B cell (primary cell): ENCODE data around the gene RGS9BP. TPM values are rescaled to one million over a fixed set of nuclear protein-coding genes. Genes with fewer than 3 reads are reported as not detected.
"Not testable (repeated sequence)": the region's sequence is repeated elsewhere in the genome, so short reads cannot be mapped to it uniquely, and the experiment has no call there.

ENCODE experiments used
- ATAC-seq: fragments of 200-7000 bp; cut with Tn5 transposase; one replicate; pipeline ENCODE4 v1.10.0; 2021; ENCODE audit warnings: low read depth, mild to moderate bottlenecking, moderate number of reproducible peaks, moderate library complexity
- CTCF ChIA-PET: fragments of 350-600 bp; sonication (Branson Sonifier 250); formaldehyde crosslinking; loops from one replicate; lab custom pipeline; 2021; ENCODE audit warnings: antibody characterized with exemption, inconsistent platforms; lab: Charles Lee
- POLR2A ChIA-PET: fragments of 350-600 bp; sonication (Branson Sonifier 250); formaldehyde crosslinking; loops from one replicate; lab custom pipeline; 2021; ENCODE audit warnings: antibody characterized with exemption; lab: Charles Lee
- DNase-seq: peaks from one replicate; pipeline ENCODE4 v3.0.0; 2013
- H2AFZ ChIP-seq: 2 replicates; pipeline ENCODE4 v1.6.1; 2012; ENCODE audit warnings: mild to moderate bottlenecking, low read depth, low read length; ENCODE audit not compliant: insufficient read depth, poor library complexity, severe bottlenecking
- H3K27ac ChIP-seq, 2 donors: 1 replicate in 1 of 2; 2 replicates in 1 of 2; pipeline ENCODE4 v1.5.1; 2012 to 2013; ENCODE audit warnings: low read length in 2 of 2, mild to moderate bottlenecking in 2 of 2, moderate library complexity in 1 of 2
- H3K27me3 ChIP-seq, 4 experiments: fragments of 200-600 bp in 1 of 4; sonication (generic) in 1 of 4; replicated peaks in 1 of 4; 1 replicate in 2 of 4; 2 replicates in 2 of 4; pipeline versions ENCODE4 v1.6.1 to v1.7.0; 2013 to 2016; ENCODE audit warnings: low read length in 3 of 4, mild to moderate bottlenecking in 2 of 4, mixed read lengths in 1 of 4, moderate library complexity in 1 of 4; ENCODE audit not compliant: insufficient read depth in 4 of 4, control insufficient read depth in 3 of 4; ENCODE audit errors: control extremely low read depth in 1 of 4
- H3K36me3 ChIP-seq, 2 experiments: replicated peaks in 1 of 2; 1 replicate in 1 of 2; 2 replicates in 1 of 2; pipeline versions ENCODE4 v1.6.1 to v1.7.1; 2013; ENCODE audit warnings: low read length in 1 of 2; ENCODE audit not compliant: insufficient read depth in 2 of 2, control insufficient read depth in 1 of 2; ENCODE audit errors: control extremely low read depth in 1 of 2, extremely low read depth in 1 of 2
- H3K4me1 ChIP-seq, 2 donors: fragments of 200-600 bp in 1 of 2; sonication (generic) in 1 of 2; 1 replicate in 1 of 2; 2 replicates in 1 of 2; pipeline versions ENCODE4 v1.5.1 to v1.6.1; 2013 to 2017; ENCODE audit warnings: low read length in 2 of 2; ENCODE audit not compliant: control insufficient read depth in 2 of 2, insufficient read depth in 2 of 2
- H3K4me2 ChIP-seq: replicated peaks from 2 replicates; pipeline ENCODE3; 2012; ENCODE audit warnings: mild to moderate bottlenecking, low read depth, low read length; ENCODE audit not compliant: poor library complexity, severe bottlenecking
- H3K4me3 ChIP-seq, 5 experiments: fragments of 200-600 bp in 1 of 5; sonication (generic) in 1 of 5; 1 replicate in 3 of 5; 2 replicates in 2 of 5; pipeline versions ENCODE4 v1.5.1 to v1.7.0; 2011 to 2016; ENCODE audit warnings: low read length in 4 of 5, mild to moderate bottlenecking in 4 of 5, low read depth in 2 of 5, control low read depth in 1 of 5, moderate library complexity in 1 of 5; ENCODE audit not compliant: insufficient read depth in 1 of 5; ENCODE audit errors: control extremely low read depth in 1 of 5, extremely low read depth in 1 of 5
- H3K79me2 ChIP-seq: fragments of 200-600 bp; sonication (generic); one replicate; pipeline ENCODE4 v1.6.0; 2016; ENCODE audit warnings: low read length; ENCODE audit not compliant: control insufficient read depth, insufficient read depth
- H3K9ac ChIP-seq: fragments of 200-600 bp; sonication (generic); 2 replicates; pipeline ENCODE4 v1.6.1; 2017; ENCODE audit warnings: mild to moderate bottlenecking, low read length, moderate library complexity
- H3K9me3 ChIP-seq, 3 donors: one replicate each; pipeline versions ENCODE4 v1.6.1 to v1.7.1; 2013; ENCODE audit warnings: low read length in 2 of 3; ENCODE audit not compliant: control insufficient read depth in 2 of 3, insufficient read depth in 1 of 3; ENCODE audit errors: control extremely low read depth in 1 of 3
- H4K20me1 ChIP-seq: 2 replicates; pipeline ENCODE4 v1.6.0; 2012; ENCODE audit warnings: mild to moderate bottlenecking, low read length; ENCODE audit not compliant: insufficient read depth, control insufficient read depth, poor library complexity, severe bottlenecking
- H3K27ac Mint-ChIP-seq: one replicate; pipeline ENCODE4 v1.8.0; 2021; ENCODE audit warnings: mixed read lengths
- H3K27me3 Mint-ChIP-seq: one replicate; pipeline ENCODE4 v1.8.0; 2021; ENCODE audit warnings: mixed read lengths
- H3K4me1 Mint-ChIP-seq: one replicate; pipeline ENCODE4 v1.8.0; 2021; ENCODE audit warnings: mixed read lengths
- H3K4me3 Mint-ChIP-seq: one replicate; pipeline ENCODE4 v1.8.0; 2021; ENCODE audit warnings: mixed read lengths
- H3K9me3 Mint-ChIP-seq: one replicate; pipeline ENCODE4 v1.8.0; 2022; ENCODE audit warnings: mixed read lengths; ENCODE audit not compliant: insufficient read depth
- CTCF ChIP-seq: fragments of 200-600 bp; IDR thresholded peaks from one replicate; pipeline ENCODE4 v1.8.0; 2022; ENCODE audit warnings: antibody characterized with exemption, mild to moderate bottlenecking
- EZH2 ChIP-seq: IDR thresholded peaks from 2 replicates; pipeline ENCODE4 v1.6.1; 2012; ENCODE audit warnings: borderline replicate concordance, low read depth, mild to moderate bottlenecking, moderate library complexity, low read length; ENCODE audit not compliant: insufficient read depth, poor library complexity, severe bottlenecking
- WGBS: methylation state at CpG from one replicate; pipeline ENCODE4 v1.1.5; 2013; ENCODE audit warnings: missing lambda C conversion rate; ENCODE audit not compliant: insufficient coverage; 5-methylcytosine and 5-hydroxymethylcytosine counted together
- intact Hi-C: fragments of 100-400 bp; cut with micrococcal nuclease; formaldehyde crosslinking; loops from one replicate; pipeline ENCODE4 v1.10.0; 2022
- polyA plus RNA-seq: library from polyadenylated mRNA; depleted of rRNA; stranded (reverse); fragments of >200 nt; gene quantifications from 2 replicates; pipeline ENCODE4 v1.2.3, GENCODE V29; 2012
- total RNA-seq, 2 donors: library from RNA; stranded (reverse); fragments of 120-200 nt in 1 of 2; gene quantifications; 1 replicate in 1 of 2; 2 replicates in 1 of 2; pipeline versions ENCODE4 v1.2.3 to v1.2.4, GENCODE V29; 2013 to 2022

RGS9BP gene
- total and polyA plus RNA-seq, 2 donors (not counting 1 experiment from before 2014, with no cell fraction given): 0.03 to 0.25 TPM

- ATAC-seq: no peak
- Mint-ChIP-seq H3K4me1 (peaks cover 5% of the 10 kb centered on the region), H3K27ac (no peak overlapping the region), H3K27me3 (no peaks in the 10 kb centered on the region), H3K9me3 (no peaks in the 10 kb centered on the region), H3K4me3 (no peak overlapping the region)
- CTCF ChIA-PET: no interaction called here
- no peak for DNase-seq
- Histone ChIP-seq H3K4me1 (no peaks in the 10 kb centered on the region), H3K9me3 (peaks cover 2 to 38% (median 14%) of the 10 kb centered on the region in 3 donors), H3K4me3 (no peak overlapping the region), H3K27me3 (no peaks in the 10 kb centered on the region), H2AFZ (no peak overlapping the region), H3K79me2 (peaks cover 41% of the 10 kb centered on the region), H3K9ac (no peak overlapping the region), H3K4me2 (no peak overlapping the region), H4K20me1 (peaks cover 8% of the 10 kb centered on the region), H3K27ac (no peak overlapping the region), H3K36me3 (peaks cover 0 to 13% of the 10 kb centered on the region in 2 experiments)
- 97% methylated on average over 4 of the region's 5 CpGs for WGBS
- TF ChIP-seq CTCF (no peak), EZH2 (no peak)
- intact Hi-C loops: no loop called here
- POLR2A ChIA-PET: no interaction called here
These were observed 26.4 kb downstream of the RGS9BP start for GRCh38 chr19:32702010-32702409.

- H3K27ac Mint-ChIP-seq, H2AFZ ChIP-seq, H3K4me1 Mint-ChIP-seq, H3K9ac ChIP-seq, intact Hi-C loops, H3K27me3 ChIP-seq, H3K27me3 Mint-ChIP-seq, H3K4me3 ChIP-seq, H3K4me1 ChIP-seq, CTCF ChIA-PET, DNase-seq, H3K4me3 Mint-ChIP-seq, H3K27ac ChIP-seq, ATAC-seq, H3K9me3 Mint-ChIP-seq, POLR2A ChIA-PET, H4K20me1 ChIP-seq, H3K4me2 ChIP-seq: not testable (repeated sequence)
- Histone ChIP-seq H3K36me3 (peaks cover 0 to 11% of the 10 kb centered on the region in 2 experiments), H3K79me2 (peaks cover 35% of the 10 kb centered on the region), H3K9me3 (peaks cover 2 to 38% (median 14%) of the 10 kb centered on the region in 3 donors)
- WGBS: no CpG with 5 or more reads among the region's 2 CpGs
These were observed 28.4 kb downstream of the RGS9BP start for GRCh38 chr19:32704006-32704405.
